Measurements from ENCODE around the gene EEF1AKMT3.

GRCh38 chr12:57806677-57807076 lies 34.3 kb downstream of the EEF1AKMT3 start:
- TF ChIP-seq CTCF (conservative IDR thresholded peaks at IDR 0.05; ENCODE audit: low read length) = no peak
- TF ChIP-seq EZH2phosphoT487 (IDR thresholded peaks at IDR 0.05; ENCODE audit: borderline replicate concordance) = no peak

All from Loucy (cell line).